ENCODE measurements around the gene PRRG2. TPM values are rescaled to one million over a fixed set of nuclear protein-coding genes. Genes with fewer than 3 reads are reported as not detected.

The PRRG2 gene
- total RNA-seq, 2 experiments from 2014 or later: 1.1 to 1.4 TPM

Other genes starting within 250 kb of the PRRG2 start
- gene CD37, start 245.9 kb upstream of the PRRG2 start, total RNA-seq: 100 to 1,000 TPM; 101 to 102 TPM
- gene TEAD2, start 218.9 kb upstream of the PRRG2 start, total RNA-seq: not detected
- gene DKKL1, start 217.4 kb upstream of the PRRG2 start, total RNA-seq: not detected
- under 1 TPM; 0.15 to 0.19 TPM for gene KASH5, start 193.1 kb upstream of the PRRG2 start, total RNA-seq
- gene PTH2, start 157.9 kb upstream of the PRRG2 start, total RNA-seq: not detected
- gene GFY, start 155.9 kb upstream of the PRRG2 start, total RNA-seq: not detected
- gene SLC17A7, start 139.8 kb upstream of the PRRG2 start, total RNA-seq: not detected
- gene PIH1D1, start 129.5 kb upstream of the PRRG2 start, total RNA-seq: 100 to 1,000 TPM; 152 to 154 TPM
- 10 to 100 TPM; 38.4 to 38.5 TPM for gene ALDH16A1, start 128.1 kb upstream of the PRRG2 start, total RNA-seq
- gene FLT3LG, start 107.1 kb upstream of the PRRG2 start, total RNA-seq: 10 to 100 TPM; 52.2 to 55.1 TPM
- gene RPL13A, start 93.7 kb upstream of the PRRG2 start, total RNA-seq: 1,000 to 10,000 TPM; 3,587 to 3,700 TPM
- gene RPS11, start 84.9 kb upstream of the PRRG2 start, total RNA-seq: 1,000 to 10,000 TPM; 2,789 to 2,826 TPM
- 10 to 100 TPM; 10.3 to 12.4 TPM for gene FCGRT, start 68.7 kb upstream of the PRRG2 start, total RNA-seq
- 1 to 10 TPM; 2.6 to 2.8 TPM for gene RCN3, start 53.3 kb upstream of the PRRG2 start, total RNA-seq
- gene NOSIP, start 760 bp upstream of the PRRG2 start, total RNA-seq: 10 to 100 TPM; 59.7 to 60.2 TPM
- 10 to 100 TPM; 22.0 to 22.3 TPM for gene PRR12, start 9.9 kb downstream of the PRRG2 start, total RNA-seq
- 1 to 10 TPM; 5.0 to 5.4 TPM for gene RRAS, start 58.8 kb downstream of the PRRG2 start, total RNA-seq
- gene SCAF1, start 60.9 kb downstream of the PRRG2 start, total RNA-seq: 10 to 100 TPM; 71.7 to 76.5 TPM
- 100 to 1,000 TPM; 120 to 122 TPM for gene IRF3, start 84.5 kb downstream of the PRRG2 start, total RNA-seq
- 10 to 100 TPM; 72.3 to 73.6 TPM for gene BCL2L12, start 84.6 kb downstream of the PRRG2 start, total RNA-seq
- 100 to 1,000 TPM; 538 to 559 TPM for gene PRMT1, start 96.0 kb downstream of the PRRG2 start, total RNA-seq
- gene ADM5, start 108.3 kb downstream of the PRRG2 start, total RNA-seq: 1 to 10 TPM; 7.3 TPM
- under 1 TPM; 0.32 to 0.61 TPM for gene CPT1C, start 109.8 kb downstream of the PRRG2 start, total RNA-seq
- gene TSKS, start 182.0 kb downstream of the PRRG2 start, total RNA-seq: under 1 TPM; 0.34 to 0.70 TPM
- 10 to 100 TPM; 90.3 to 91.8 TPM for gene AP2A1, start 185.7 kb downstream of the PRRG2 start, total RNA-seq
- 10 to 100 TPM; 32.6 to 33.4 TPM for gene FUZ, start 232.0 kb downstream of the PRRG2 start, total RNA-seq
- 10 to 100 TPM; 44.8 to 48.2 TPM for gene MED25, start 237.0 kb downstream of the PRRG2 start, total RNA-seq

Data from activated CD8-positive, alpha-beta memory T cell treated with anti-CD3 and anti-CD28 coated beads for 36 hours (primary cell).